OCI-LY1 (cell line): Measurements from ENCODE around the gene F5.
"Not testable (repeated sequence)": the region's sequence is repeated elsewhere in the genome, so short reads cannot be mapped to it uniquely, and the experiment has no call there.

Experiments
- CTCF ChIP-seq: fragments of 200-600 bp; sonication (generic), shearing (Covaris generic); IDR thresholded peaks from 2 replicates; pipeline ENCODE4 v1.5.1; 2017; ENCODE audit warnings: mild to moderate bottlenecking, antibody characterized with exemption, low read length, moderate library complexity, mixed read lengths
- EZH2 ChIP-seq: fragments of 200-600 bp; sonication (generic), shearing (Covaris generic); IDR thresholded peaks from 2 replicates; pipeline ENCODE4 v1.8.0; 2017; ENCODE audit warnings: borderline replicate concordance, mixed run types, mild to moderate bottlenecking, antibody characterized with exemption, low read length, moderate library complexity, mixed read lengths

GRCh38 chr1:169503601-169504000 is 82.7 kb downstream of the F5 start:
- TF ChIP-seq CTCF, EZH2: not testable (repeated sequence)
